IPS-15b (cell line): ENCODE data around the gene MIER2.
"Not testable (repeated sequence)": the region's sequence is repeated elsewhere in the genome, so short reads cannot be mapped to it uniquely, and the experiment has no call there.

Experiments used
- H3K27me3 ChIP-seq: one replicate; pipeline ENCODE4 v1.6.1; 2013; ENCODE audit warnings: low read length; ENCODE audit not compliant: control insufficient read depth, insufficient read depth
- H3K36me3 ChIP-seq: one replicate; pipeline ENCODE4 v1.6.1; 2013; ENCODE audit warnings: low read length; ENCODE audit not compliant: control insufficient read depth, insufficient read depth
- H3K4me1 ChIP-seq: one replicate; pipeline ENCODE4 v1.6.1; 2013; ENCODE audit warnings: mild to moderate bottlenecking, low read length; ENCODE audit not compliant: control insufficient read depth, insufficient read depth
- H3K4me3 ChIP-seq: one replicate; pipeline ENCODE4 v1.5.1; 2013; ENCODE audit warnings: low read depth, low read length
- H3K9ac ChIP-seq: one replicate; pipeline ENCODE4 v1.6.1; 2013; ENCODE audit warnings: low read depth, mild to moderate bottlenecking, low read length
- H3K9me3 ChIP-seq: one replicate; pipeline ENCODE4 v1.6.1; 2013; ENCODE audit warnings: mild to moderate bottlenecking, low read length; ENCODE audit not compliant: control insufficient read depth, insufficient read depth

MIER2 gene

GRCh38 chr19:270766-271318 lies 73.8 kb downstream of the MIER2 start:
- H3K9me3 ChIP-seq, H3K4me1 ChIP-seq, H3K36me3 ChIP-seq, H3K9ac ChIP-seq, H3K4me3 ChIP-seq: not testable (repeated sequence)
- peaks cover 15% of the 10 kb centered on the region for H3K27me3 ChIP-seq

GRCh38 chr19:269241-269640 lies 75.4 kb downstream of the MIER2 start:
- H3K27me3 ChIP-seq: peaks cover 29% of the 10 kb centered on the region
- no peak overlapping the region for H3K9ac ChIP-seq

GRCh38 chr19:262125-262524 lies 82.5 kb downstream of the MIER2 start:
- Histone ChIP-seq H3K27me3 (peaks cover 28% of the 10 kb centered on the region), H3K4me1 (no peaks in the 10 kb centered on the region), H3K36me3 (no peaks in the 10 kb centered on the region), H3K4me3 (no peak overlapping the region), H3K9ac (no peak overlapping the region), H3K9me3 (no peaks in the 10 kb centered on the region)

More at GRCh38 chr19:269241-269640, 75.4 kb downstream of the MIER2 start:
- no peaks in the 10 kb centered on the region for H3K9me3 ChIP-seq
- H3K4me1 ChIP-seq: no peaks in the 10 kb centered on the region
- H3K4me3 ChIP-seq: no peak overlapping the region
- H3K36me3 ChIP-seq: no peaks in the 10 kb centered on the region

- not testable (repeated sequence) for H3K36me3 ChIP-seq, H3K4me1 ChIP-seq, H3K9ac ChIP-seq, H3K27me3 ChIP-seq, H3K9me3 ChIP-seq, H3K4me3 ChIP-seq
Observed at GRCh38 chr19:256804-257203, 87.8 kb downstream of the MIER2 start.
